ENCODE measurements around the gene MEAF6. TPM values are rescaled to one million over a fixed set of nuclear protein-coding genes. Genes with fewer than 3 reads are reported as not detected.

Gene MEAF6
- total and polyA plus RNA-seq, 4 donors = 18.7 to 25.3 (median 21.2) TPM

- H3K27ac ChIP-seq (ENCODE audit: low read depth in 1 of 2, low read length in 2 of 2) = no peak overlapping the region
- DNase-seq (ENCODE audit: low spot score) = no peak
- H3K4me3 ChIP-seq (ENCODE audit: low read depth in 1 of 3, low read length in 3 of 3) = no peak overlapping the region
- H3K27me3 ChIP-seq (ENCODE audit: control insufficient read depth in 4 of 4, insufficient read depth in 4 of 4, low read length in 3 of 4) = no peaks in the 10 kb centered on the region
- WGBS = 92% methylated on average over 2 of the region's 2 CpGs
- H3K4me1 ChIP-seq (ENCODE audit: control insufficient read depth in 4 of 4, insufficient read depth in 4 of 4, low read length in 3 of 4) = peaks cover 0 to 5% (median under 1%) of the 10 kb centered on the region in 4 donors
- no peak overlapping the region for H3K9ac ChIP-seq (ENCODE audit: low read depth in 1 of 2, low read length in 2 of 2)
- no peaks in the 10 kb centered on the region for H3K9me3 ChIP-seq (ENCODE audit: control insufficient read depth in 4 of 4, low read length in 3 of 4)
- no peak for TF ChIP-seq GABPA (IDR thresholded peaks at IDR 0.05 in 1 of 2, conservative IDR thresholded peaks at IDR 0.05 in 1 of 2)
- no peak for TF ChIP-seq SP1 (IDR thresholded peaks at IDR 0.05)
- no peak for TF ChIP-seq ZBTB33 (IDR thresholded peaks at IDR 0.05)
- TF ChIP-seq, protein P1, sequence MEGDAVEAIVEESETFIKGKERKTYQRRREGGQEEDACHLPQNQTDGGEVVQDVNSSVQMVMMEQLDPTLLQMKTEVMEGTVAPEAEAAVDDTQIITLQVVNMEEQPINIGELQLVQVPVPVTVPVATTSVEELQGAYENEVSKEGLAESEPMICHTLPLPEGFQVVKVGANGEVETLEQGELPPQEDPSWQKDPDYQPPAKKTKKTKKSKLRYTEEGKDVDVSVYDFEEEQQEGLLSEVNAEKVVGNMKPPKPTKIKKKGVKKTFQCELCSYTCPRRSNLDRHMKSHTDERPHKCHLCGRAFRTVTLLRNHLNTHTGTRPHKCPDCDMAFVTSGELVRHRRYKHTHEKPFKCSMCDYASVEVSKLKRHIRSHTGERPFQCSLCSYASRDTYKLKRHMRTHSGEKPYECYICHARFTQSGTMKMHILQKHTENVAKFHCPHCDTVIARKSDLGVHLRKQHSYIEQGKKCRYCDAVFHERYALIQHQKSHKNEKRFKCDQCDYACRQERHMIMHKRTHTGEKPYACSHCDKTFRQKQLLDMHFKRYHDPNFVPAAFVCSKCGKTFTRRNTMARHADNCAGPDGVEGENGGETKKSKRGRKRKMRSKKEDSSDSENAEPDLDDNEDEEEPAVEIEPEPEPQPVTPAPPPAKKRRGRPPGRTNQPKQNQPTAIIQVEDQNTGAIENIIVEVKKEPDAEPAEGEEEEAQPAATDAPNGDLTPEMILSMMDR (IDR thresholded peaks at IDR 0.05; ENCODE audit: low read depth, low read length, missing input control) = no peak
- no peak for TF ChIP-seq TAF1 (conservative IDR thresholded peaks at IDR 0.05)
- TF ChIP-seq NR2F2 (IDR thresholded peaks at IDR 0.05) = no peak
- TF ChIP-seq, protein P2, sequence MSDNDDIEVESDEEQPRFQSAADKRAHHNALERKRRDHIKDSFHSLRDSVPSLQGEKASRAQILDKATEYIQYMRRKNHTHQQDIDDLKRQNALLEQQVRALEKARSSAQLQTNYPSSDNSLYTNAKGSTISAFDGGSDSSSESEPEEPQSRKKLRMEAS (IDR thresholded peaks at IDR 0.05) = no peak
- no peak for TF ChIP-seq RAD21 (IDR thresholded peaks at IDR 0.05)
- no peak for TF ChIP-seq EGR1 (IDR thresholded peaks at IDR 0.05; ENCODE audit: low read depth in 2 of 2)
- no peak for TF ChIP-seq JUND (IDR thresholded peaks at IDR 0.05)
- H3K36me3 ChIP-seq (ENCODE audit: control insufficient read depth in 4 of 4, insufficient read depth in 3 of 4, low read depth in 1 of 4, low read length in 3 of 4) = peaks cover 8 to 14% (median 10%) of the 10 kb centered on the region in 4 donors
Measured at GRCh38 chr1:37493336-37494098, 21.0 kb downstream of the MEAF6 start.

- no peak for DNase-seq (ENCODE audit: low spot score)
- Histone ChIP-seq H3K9me3 (ENCODE audit: control insufficient read depth in 4 of 4, low read length in 3 of 4) (no peaks in the 10 kb centered on the region), H3K27me3 (ENCODE audit: control insufficient read depth in 4 of 4, insufficient read depth in 4 of 4, low read length in 3 of 4) (no peaks in the 10 kb centered on the region), H3K4me1 (ENCODE audit: control insufficient read depth in 4 of 4, insufficient read depth in 4 of 4, low read length in 3 of 4) (peaks cover 0 to 11% (median 6%) of the 10 kb centered on the region in 4 donors), H3K36me3 (ENCODE audit: control insufficient read depth in 4 of 4, insufficient read depth in 3 of 4, low read depth in 1 of 4, low read length in 3 of 4) (peaks cover 9 to 16% (median 13%) of the 10 kb centered on the region in 4 donors), H3K9ac (ENCODE audit: low read depth in 1 of 2, low read length in 2 of 2) (no peak overlapping the region), H3K27ac (ENCODE audit: low read depth in 1 of 2, low read length in 2 of 2) (peak overlapping the region in 1 of 2 donors; percentile 22), H3K4me3 (ENCODE audit: low read depth in 1 of 3, low read length in 3 of 3) (no peak overlapping the region)
- WGBS = 88% methylated on average over 5 of the region's 5 CpGs
- TF ChIP-seq ZBTB33 (IDR thresholded peaks at IDR 0.05) = no peak
- TF ChIP-seq RAD21 (IDR thresholded peaks at IDR 0.05) = peak in 1 of 2 donors; percentile 0
Measured at GRCh38 chr1:37487619-37487984, 27.0 kb downstream of the MEAF6 start.
